NCI-H2029 (cell line): ENCODE results near the gene SULT6B1.
"Not testable (repeated sequence)": the region's sequence is repeated elsewhere in the genome, so short reads cannot be mapped to it uniquely, and the experiment has no call there.

Experiments used
- DNase-seq: peaks from one replicate; lab custom pipeline; 2025; lab: John Stamatoyannopoulos, UW

The SULT6B1 gene, protein sequence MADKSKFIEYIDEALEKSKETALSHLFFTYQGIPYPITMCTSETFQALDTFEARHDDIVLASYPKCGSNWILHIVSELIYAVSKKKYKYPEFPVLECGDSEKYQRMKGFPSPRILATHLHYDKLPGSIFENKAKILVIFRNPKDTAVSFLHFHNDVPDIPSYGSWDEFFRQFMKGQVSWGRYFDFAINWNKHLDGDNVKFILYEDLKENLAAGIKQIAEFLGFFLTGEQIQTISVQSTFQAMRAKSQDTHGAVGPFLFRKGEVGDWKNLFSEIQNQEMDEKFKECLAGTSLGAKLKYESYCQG

GRCh38 chr2:37188570-37188969 is at the start of gene SULT6B1:
Gene SULT6B1 (minus strand): TSS chr2:37188670. CDS start chr2:37188640, 30 bp downstream.
- no peak for DNase-seq

GRCh38 chr2:37232131-37232933 is 43.9 kb upstream of the SULT6B1 start:
- no peak for DNase-seq

DNA sequence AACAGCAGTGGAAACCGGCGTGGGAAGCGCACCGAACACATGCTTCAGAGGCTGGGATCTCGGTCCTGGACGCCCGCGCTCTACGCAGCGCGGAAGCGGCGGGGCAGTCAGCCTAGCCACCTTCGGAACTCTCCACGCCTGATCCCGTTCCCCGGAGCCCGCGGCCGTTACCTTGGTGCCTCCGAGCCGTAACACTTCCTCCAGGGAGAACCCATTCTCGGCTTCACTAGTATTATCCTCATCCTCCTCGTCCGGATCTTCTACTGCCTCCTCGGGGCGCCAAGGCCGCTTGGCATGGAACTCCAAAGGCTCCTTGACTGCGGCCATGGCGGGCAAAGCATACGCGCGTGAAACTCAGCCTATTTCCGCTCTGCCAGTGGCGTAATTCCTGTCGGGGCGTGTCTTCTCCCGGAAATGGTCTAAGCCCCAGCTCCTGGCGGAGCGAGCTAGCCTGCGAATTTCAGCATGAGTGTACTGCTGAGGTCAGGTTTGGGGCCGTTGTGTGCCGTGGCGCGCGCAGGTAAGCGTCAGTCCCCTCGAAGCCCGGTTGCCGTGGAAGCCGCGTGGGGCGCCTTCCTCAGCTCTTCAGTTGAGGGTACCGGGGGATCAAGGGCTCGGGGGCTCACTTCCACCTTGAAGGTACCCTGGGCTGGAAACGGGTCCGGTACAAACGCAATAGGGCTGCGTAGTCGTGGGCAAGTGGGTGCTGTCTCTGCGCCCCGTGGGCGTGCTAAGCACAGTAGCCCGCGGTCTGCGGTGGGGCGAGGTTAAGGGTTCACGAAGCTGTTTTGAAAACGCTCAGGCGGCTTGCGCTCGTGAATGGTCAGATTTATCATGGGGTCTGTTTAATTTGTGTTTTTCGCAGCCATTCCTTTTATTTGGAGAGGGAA is 43.0 kb upstream of the SULT6B1 start, which contains the start of the genes CEBPZ and NDUFAF7:
TSS of gene CEBPZ (minus strand) at position 356 of the 890 bp plus-strand sequence. CDS start at position 327, 29 bp downstream.
TSS of gene NDUFAF7 (plus strand) at position 418 of the 890 bp plus-strand sequence. CDS start at position 466, 48 bp downstream.
- peak; percentile 83 for DNase-seq

GRCh38 chr2:37230581-37230980 is 42.1 kb upstream of the SULT6B1 start:
- no peak for DNase-seq

DNA sequence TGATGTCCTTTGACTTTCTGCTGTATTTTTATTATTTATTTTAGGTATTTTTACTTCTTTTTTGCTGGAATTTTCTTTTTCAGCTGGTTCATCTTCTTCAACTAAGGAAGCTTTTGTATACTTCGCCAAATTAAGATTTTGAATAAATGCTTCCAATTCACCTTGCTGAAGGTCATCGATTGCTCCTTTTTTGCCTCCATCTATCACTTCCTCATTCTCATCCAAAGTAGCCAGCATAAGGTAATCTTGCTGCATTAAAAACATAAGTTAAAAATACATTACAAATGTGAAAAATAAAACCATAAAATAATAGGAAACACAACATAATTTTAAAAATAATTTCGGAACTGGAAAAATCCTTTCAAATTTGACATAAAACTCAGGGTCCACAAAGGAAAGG is 40.3 kb upstream of the SULT6B1 start:
- DNase-seq: no peak

DNA sequence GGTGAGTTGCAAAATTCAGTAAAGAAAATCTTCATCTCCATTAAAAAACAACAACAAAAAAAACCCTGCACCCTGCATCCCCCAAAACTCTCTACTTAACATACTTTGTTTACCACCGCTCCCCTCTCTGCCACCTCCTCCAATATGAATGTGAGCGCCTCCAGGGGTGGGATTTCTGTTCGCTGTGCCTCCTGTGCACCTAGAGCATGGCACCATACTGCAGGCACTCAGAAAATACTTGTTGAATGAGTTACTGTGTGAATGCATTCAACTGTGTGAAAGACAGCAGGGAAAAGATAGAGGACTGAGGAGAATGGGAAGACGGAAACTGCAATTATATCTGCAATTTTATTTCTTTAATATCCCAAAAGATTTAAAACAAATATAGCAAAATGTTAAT is 38.4 kb upstream of the SULT6B1 start:
- DNase-seq: no peak

GRCh38 chr2:37225129-37225528 is 36.7 kb upstream of the SULT6B1 start:
- not testable (repeated sequence) for DNase-seq

DNA sequence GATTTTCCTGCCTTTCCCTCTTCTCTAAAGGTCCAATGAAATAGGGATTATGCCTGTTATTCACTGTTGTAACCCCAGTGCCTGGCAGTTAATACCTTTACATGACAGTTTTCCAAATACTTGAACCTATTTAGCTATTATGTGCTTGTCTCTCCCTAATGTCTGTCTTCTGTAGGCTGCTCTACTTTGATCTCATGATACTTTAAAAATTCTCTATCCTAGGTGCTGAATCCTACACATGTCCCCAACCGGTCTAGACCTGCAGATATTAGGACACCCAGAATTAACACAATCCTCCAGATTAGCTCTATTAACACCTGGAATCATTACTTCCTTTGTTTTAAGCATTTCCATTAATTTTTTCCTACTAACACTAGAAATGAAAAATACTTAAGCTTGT is 35.6 kb upstream of the SULT6B1 start:
- no peak for DNase-seq

DNA sequence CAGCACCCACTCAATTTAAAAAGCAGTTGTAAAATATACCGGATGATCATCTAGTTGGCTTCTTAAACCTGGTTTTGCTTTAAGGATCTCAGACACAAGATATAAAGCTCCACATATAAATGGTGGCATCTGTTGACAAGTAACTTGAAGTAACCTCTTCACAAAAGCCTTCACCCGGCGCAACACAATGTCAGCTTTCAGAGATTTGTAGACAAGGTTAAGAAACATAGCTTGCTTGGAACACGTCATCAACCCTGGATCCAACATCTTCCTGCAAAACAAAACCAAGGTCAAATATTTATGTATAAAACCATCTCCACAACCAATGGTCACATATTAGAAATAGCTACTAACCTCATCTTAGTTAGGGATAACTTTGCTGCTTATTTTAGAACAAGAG is 34.7 kb upstream of the SULT6B1 start:
- DNase-seq: no peak

DNA sequence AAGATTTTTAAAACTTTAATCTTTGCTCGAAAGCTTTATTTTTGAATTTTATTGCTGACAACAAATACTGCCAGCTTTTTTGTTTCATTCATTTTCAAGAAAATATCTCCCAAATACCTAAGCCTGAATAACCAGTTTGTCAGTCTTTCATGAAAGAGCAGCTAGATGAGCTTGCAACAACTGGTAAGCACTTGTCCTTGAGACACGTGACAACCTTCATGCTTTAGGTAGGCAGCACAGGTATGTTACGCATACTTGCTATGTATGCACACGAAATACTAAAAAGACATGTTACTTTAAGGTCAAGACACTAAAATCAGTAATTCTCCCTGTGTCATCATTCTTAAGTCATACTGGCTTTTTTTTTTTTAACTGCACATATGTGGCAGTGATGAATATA is 30.6 kb upstream of the SULT6B1 start:
- DNase-seq: no peak

GRCh38 chr2:37215250-37215649 is 26.8 kb upstream of the SULT6B1 start:
- no peak for DNase-seq

DNA sequence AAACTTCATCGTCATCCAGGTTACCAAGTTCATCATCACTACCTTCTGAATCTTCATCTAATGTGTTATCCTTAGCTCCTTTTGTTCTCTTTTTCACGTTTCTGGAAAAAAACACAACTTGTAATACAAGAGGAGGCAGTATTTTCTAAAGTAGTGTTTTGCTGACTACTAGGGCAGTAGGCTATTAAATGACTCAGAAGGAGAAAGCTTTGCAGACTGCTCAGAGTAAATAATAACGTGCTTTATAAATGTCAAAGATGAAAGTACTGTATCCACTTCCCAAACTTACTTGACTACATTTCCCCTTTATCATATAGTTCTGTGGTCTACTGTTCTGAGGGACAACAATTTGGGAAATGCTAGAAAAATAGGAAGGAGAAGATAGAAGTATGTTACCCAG is 23.5 kb upstream of the SULT6B1 start:
- DNase-seq: no peak

DNA sequence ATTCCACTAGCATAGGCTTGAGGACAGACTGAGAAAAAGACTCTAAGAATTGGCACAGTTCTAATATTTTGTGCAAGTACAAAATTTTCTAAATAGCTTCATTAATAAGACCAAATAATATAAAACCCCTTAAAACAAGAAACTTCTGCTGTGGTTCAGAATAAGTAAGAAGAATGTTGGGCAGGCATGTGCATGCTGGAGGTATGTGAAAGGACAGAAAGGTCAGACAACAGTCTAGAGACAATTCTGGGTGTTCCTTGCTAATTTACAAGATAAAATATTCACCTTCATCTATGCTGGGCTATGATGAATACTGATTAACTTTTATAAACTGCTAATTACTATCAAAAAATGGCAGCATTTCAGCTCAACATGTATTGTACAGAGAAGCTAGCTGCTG is 22.7 kb upstream of the SULT6B1 start:
- no peak for DNase-seq

- not testable (repeated sequence) for DNase-seq
These were observed 18.3 kb upstream of the SULT6B1 start for GRCh38 chr2:37206760-37207159.

GRCh38 chr2:37205689-37206341 is 17.3 kb upstream of the SULT6B1 start:
- no peak for DNase-seq

DNA sequence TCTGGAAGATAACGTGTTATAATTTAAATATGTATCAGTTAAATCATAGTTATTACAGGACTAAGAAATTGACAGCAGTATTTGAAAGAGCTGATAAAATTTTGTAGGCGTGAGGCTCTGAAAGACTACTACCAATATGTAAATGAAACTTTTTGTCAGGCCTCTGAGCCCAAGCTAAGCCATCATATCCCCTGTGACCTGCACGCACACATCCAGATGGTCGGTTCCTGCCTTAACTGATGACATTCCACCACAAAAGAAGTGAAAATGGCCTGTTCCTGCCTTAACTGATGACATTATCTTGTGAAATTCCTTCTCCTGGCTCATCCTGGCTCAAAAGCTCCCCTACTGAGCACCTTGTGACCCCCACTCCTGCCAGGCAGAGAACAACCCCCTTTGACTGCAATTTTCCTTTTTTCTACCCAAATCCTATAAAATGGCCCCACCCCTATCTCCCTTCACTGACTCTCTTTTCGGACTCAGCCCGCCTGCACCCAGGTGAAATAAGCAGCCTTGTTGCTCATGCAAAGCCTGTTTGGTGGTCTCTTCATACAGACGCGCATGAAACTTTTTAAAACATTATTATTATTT is 16.7 kb upstream of the SULT6B1 start:
- not testable (repeated sequence) for DNase-seq

DNA sequence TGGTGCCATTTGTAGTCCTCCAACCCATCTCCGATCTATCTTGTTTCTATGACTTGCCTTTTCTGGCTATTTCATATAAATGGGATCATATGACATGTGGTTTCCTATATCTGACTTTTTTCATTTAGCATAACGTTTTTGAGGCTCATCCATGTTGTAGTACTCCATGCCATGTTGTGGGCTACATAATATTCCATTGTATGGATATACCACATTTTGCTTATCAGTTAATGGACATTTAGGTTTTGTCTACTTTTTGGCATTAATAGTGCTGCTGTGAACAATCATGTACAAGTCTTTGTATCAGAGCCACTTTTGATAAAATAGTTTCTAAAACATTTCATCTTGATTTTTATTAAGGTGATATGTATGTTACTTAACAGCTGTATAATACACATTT is 15.2 kb upstream of the SULT6B1 start:
- DNase-seq: no peak

GRCh38 chr2:37201766-37202165 is 13.3 kb upstream of the SULT6B1 start:
- DNase-seq: no peak

GRCh38 chr2:37201208-37201607 is 12.7 kb upstream of the SULT6B1 start:
- no peak for DNase-seq

DNA sequence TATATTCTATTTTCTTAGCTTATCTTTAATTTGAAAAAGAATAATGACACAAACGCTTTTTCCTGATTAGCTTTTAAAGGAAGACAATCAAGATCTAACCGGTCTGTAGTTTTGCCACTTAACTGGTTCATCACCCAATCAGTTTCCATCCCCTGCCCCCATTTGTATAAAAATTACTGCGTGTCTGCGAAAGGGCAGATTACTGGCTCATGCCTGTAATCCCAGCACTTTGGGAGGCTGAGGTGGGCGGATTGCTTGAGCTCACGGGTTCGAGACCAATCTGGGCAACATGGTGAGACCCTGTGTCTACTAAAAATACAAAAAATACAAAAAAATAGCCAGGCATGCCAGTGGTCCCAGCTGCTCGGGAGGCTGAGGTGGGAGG is 10.2 kb upstream of the SULT6B1 start:
- DNase-seq: no peak
